Measurements from ENCODE around the gene SVOPL. TPM values are rescaled to one million over a fixed set of nuclear protein-coding genes. Genes with fewer than 3 reads are reported as not detected.
"Not testable (repeated sequence)": the region's sequence is repeated elsewhere in the genome, so short reads cannot be mapped to it uniquely, and the experiment has no call there.

The SVOPL gene
- polyA plus RNA-seq, 3 donors: not detected

GRCh38 chr7:138690495-138690894, 10.7 kb downstream of the SVOPL start:
- H3K9me3 Mint-ChIP-seq: peaks cover 0 to 6% (median 1%) of the 10 kb centered on the region in 7 donors
- WGBS (ENCODE audit: insufficient coverage): 83% methylated on average over 1 of the region's 2 CpGs

GRCh38 chr7:138688037-138688436, 13.1 kb downstream of the SVOPL start:
- H2AFZ ChIP-seq (ENCODE audit: insufficient read depth, low read depth, low read length, poor library complexity, severe bottlenecking); H3K9me3 Mint-ChIP-seq; H3K79me2 ChIP-seq (ENCODE audit: insufficient read depth, low read length); H3K27ac Mint-ChIP-seq; H3K9ac ChIP-seq (ENCODE audit: insufficient read depth, low read length, poor library complexity, severe bottlenecking); H3K9me3 ChIP-seq (replicated peaks in 1 of 2; ENCODE audit: control insufficient read depth in 1 of 2, insufficient read depth in 1 of 2, low read length in 2 of 2); H3K36me3 ChIP-seq (replicated peaks in 1 of 2; ENCODE audit: control insufficient read depth in 1 of 2, insufficient read depth in 2 of 2, low read length in 2 of 2); H3K36me3 Mint-ChIP-seq; H4K20me1 ChIP-seq (ENCODE audit: insufficient read depth, low read length); DNase-seq; H3K27me3 Mint-ChIP-seq (ENCODE audit: low read depth in 3 of 3); intact Hi-C loops (cut with micrococcal nuclease); H3K4me3 Mint-ChIP-seq; H3K4me3 ChIP-seq (replicated peaks in 1 of 3; ENCODE audit: low read depth in 2 of 3, low read length in 3 of 3); H3K27me3 ChIP-seq (ENCODE audit: control insufficient read depth in 2 of 2, insufficient read depth in 2 of 2, low read length in 2 of 2); H3K4me2 ChIP-seq (replicated peaks; ENCODE audit: extremely low read depth, low read length, poor library complexity, severe bottlenecking); H3K4me1 Mint-ChIP-seq; H3K4me1 ChIP-seq (ENCODE audit: control insufficient read depth in 1 of 2, insufficient read depth in 2 of 2, low read length in 2 of 2); H3K27ac ChIP-seq (ENCODE audit: low read depth in 1 of 2, low read length in 2 of 2): not testable (repeated sequence)
- 96% methylated on average over 5 of the region's 6 CpGs for WGBS (ENCODE audit: insufficient coverage)

More at GRCh38 chr7:138690495-138690894, 10.7 kb downstream of the SVOPL start:
- H4K20me1 ChIP-seq (ENCODE audit: insufficient read depth, low read length): no peaks in the 10 kb centered on the region
- Mint-ChIP-seq H3K4me3 (no peak overlapping the region), H3K27me3 (ENCODE audit: low read depth in 3 of 3) (peaks cover 0 to 2% (median 0%) of the 10 kb centered on the region in 3 donors), H3K27ac (no peak overlapping the region), H3K36me3 (no peaks in the 10 kb centered on the region), H3K4me1 (no peaks in the 10 kb centered on the region)
- H2AFZ ChIP-seq (ENCODE audit: insufficient read depth, low read depth, low read length, poor library complexity, severe bottlenecking): no peak overlapping the region
- H3K36me3 ChIP-seq (replicated peaks in 1 of 2; ENCODE audit: control insufficient read depth in 1 of 2, insufficient read depth in 2 of 2, low read length in 2 of 2): no peaks in the 10 kb centered on the region
- no peak overlapping the region for H3K4me2 ChIP-seq (replicated peaks; ENCODE audit: extremely low read depth, low read length, poor library complexity, severe bottlenecking)
- H3K79me2 ChIP-seq (ENCODE audit: insufficient read depth, low read length): no peaks in the 10 kb centered on the region
- DNase-seq: no peak
- no peak overlapping the region for H3K27ac ChIP-seq (ENCODE audit: low read depth in 1 of 2, low read length in 2 of 2)
- intact Hi-C loops (cut with micrococcal nuclease): no loop called here
- no peaks in the 10 kb centered on the region for H3K27me3 ChIP-seq (ENCODE audit: control insufficient read depth in 2 of 2, insufficient read depth in 2 of 2, low read length in 2 of 2)
- no peaks in the 10 kb centered on the region for H3K4me1 ChIP-seq (ENCODE audit: control insufficient read depth in 1 of 2, insufficient read depth in 2 of 2, low read length in 2 of 2)
- no peak overlapping the region for H3K9ac ChIP-seq (ENCODE audit: insufficient read depth, low read length, poor library complexity, severe bottlenecking)
- no peak for TF ChIP-seq CTCF (IDR thresholded peaks at IDR 0.05)
- H3K4me3 ChIP-seq (replicated peaks in 1 of 3; ENCODE audit: low read depth in 2 of 3, low read length in 3 of 3): no peak overlapping the region
- no peaks in the 10 kb centered on the region for H3K9me3 ChIP-seq (replicated peaks in 1 of 2; ENCODE audit: control insufficient read depth in 1 of 2, insufficient read depth in 1 of 2, low read length in 2 of 2)

Data from CD14-positive monocyte (primary cell).